SK-N-MC (cell line): ENCODE data around the gene RAB11FIP3.

Source experiments
- EZH2 ChIP-seq: fragments of 200-600 bp; sonication (generic); IDR thresholded peaks from one replicate; pipeline ENCODE4 v1.6.1; 2017; ENCODE audit warnings: antibody characterized with exemption
- POLR2AphosphoS5 ChIP-seq: IDR thresholded peaks from 2 replicates; pipeline ENCODE4 v1.6.1; 2012; ENCODE audit warnings: mild to moderate bottlenecking, low read depth, low read length, borderline replicate concordance

- TF ChIP-seq EZH2 (no peak), POLR2AphosphoS5 (no peak)
These were observed 37.6 kb downstream of the RAB11FIP3 start for GRCh38 chr16:463071-463470.
